Naive thymus-derived CD4-positive, alpha-beta T cell (primary cell): ENCODE measurements around the gene SS18L1. TPM values are rescaled to one million over a fixed set of nuclear protein-coding genes. Genes with fewer than 3 reads are reported as not detected.

Experiments used
- ATAC-seq: fragments of 150-1000 bp; cut with Tn5 transposase; 2 replicates; pipeline ENCODE4 v1.10.0; 2021; ENCODE audit warnings: mild to moderate bottlenecking, moderate library complexity
- CTCF ChIA-PET: fragments of 350-600 bp; sonication (Branson Sonifier 250); formaldehyde crosslinking; loops from one replicate; lab custom pipeline; 2021; ENCODE audit warnings: antibody characterized with exemption; lab: Charles Lee
- POLR2A ChIA-PET: fragments of 350-600 bp; sonication (Branson Sonifier 250); formaldehyde crosslinking; loops from one replicate; lab custom pipeline; 2021; ENCODE audit warnings: antibody characterized with exemption, inconsistent platforms; lab: Charles Lee
- DNase-seq, 9 donors: peaks; one replicate each; pipeline versions ENCODE4 v3.0.0 to v3.0.0-alpha.2; 2020 to 2022; ENCODE audit warnings: mixed read lengths in 1 of 9
- H3K27ac ChIP-seq: one replicate; pipeline ENCODE4 v1.7.0; 2013; ENCODE audit warnings: mild to moderate bottlenecking, low read depth, low read length, moderate library complexity
- H3K27me3 ChIP-seq, 2 donors: one replicate each; pipeline ENCODE4 v1.7.0; 2013; ENCODE audit warnings: low read length in 2 of 2, mild to moderate bottlenecking in 2 of 2, moderate library complexity in 2 of 2; ENCODE audit not compliant: control insufficient read depth in 2 of 2, insufficient read depth in 2 of 2
- H3K36me3 ChIP-seq, 3 experiments: 1 replicate in 2 of 3; 2 replicates in 1 of 3; pipeline ENCODE4 v1.7.0; 2013; ENCODE audit warnings: low read length in 3 of 3, mild to moderate bottlenecking in 3 of 3, moderate library complexity in 1 of 3; ENCODE audit not compliant: insufficient read depth in 3 of 3, control insufficient read depth in 2 of 3
- H3K4me1 ChIP-seq, 2 donors: one replicate each; pipeline ENCODE4 v1.7.0; 2013; ENCODE audit warnings: low read length in 2 of 2, mild to moderate bottlenecking in 2 of 2, moderate library complexity in 1 of 2; ENCODE audit not compliant: control insufficient read depth in 2 of 2, insufficient read depth in 2 of 2
- H3K4me3 ChIP-seq: 2 replicates; pipeline ENCODE4 v1.7.0; 2013; ENCODE audit warnings: mild to moderate bottlenecking, low read length
- H3K9me3 ChIP-seq, 3 experiments: 1 replicate in 2 of 3; 2 replicates in 1 of 3; pipeline ENCODE4 v1.7.0; 2013; ENCODE audit warnings: low read length in 3 of 3; ENCODE audit not compliant: control insufficient read depth in 2 of 3
- H3K27ac Mint-ChIP-seq, 9 donors: one replicate each; pipeline ENCODE4 v1.8.0; 2020 to 2022; ENCODE audit warnings: mixed read lengths in 9 of 9, mild to moderate bottlenecking in 8 of 9, moderate library complexity in 5 of 9, inconsistent platforms in 2 of 9
- H3K27me3 Mint-ChIP-seq, 5 donors: one replicate each; pipeline ENCODE4 v1.8.0; 2021 to 2022; ENCODE audit warnings: mixed read lengths in 5 of 5, mild to moderate bottlenecking in 1 of 5
- H3K36me3 Mint-ChIP-seq, 5 donors: one replicate each; pipeline ENCODE4 v1.8.0; 2020 to 2022; ENCODE audit warnings: mixed read lengths in 5 of 5, mild to moderate bottlenecking in 3 of 5, inconsistent platforms in 1 of 5
- H3K4me1 Mint-ChIP-seq, 7 donors: one replicate each; pipeline ENCODE4 v1.8.0; 2020 to 2022; ENCODE audit warnings: mixed read lengths in 7 of 7, mild to moderate bottlenecking in 3 of 7, inconsistent platforms in 1 of 7
- H3K4me3 Mint-ChIP-seq, 10 donors: one replicate each; pipeline ENCODE4 v1.8.0; 2020 to 2022; ENCODE audit warnings: mild to moderate bottlenecking in 10 of 10, mixed read lengths in 10 of 10, moderate library complexity in 6 of 10, inconsistent platforms in 2 of 10
- H3K9me3 Mint-ChIP-seq, 11 donors: one replicate each; pipeline ENCODE4 v1.8.0; 2020 to 2022; ENCODE audit warnings: mixed read lengths in 11 of 11, mild to moderate bottlenecking in 4 of 11, inconsistent platforms in 1 of 11, moderate library complexity in 1 of 11
- intact Hi-C, 2 donors: fragments of 100-400 bp; cut with micrococcal nuclease; formaldehyde crosslinking; loops; one replicate each; pipeline ENCODE4 v1.15.1; 2023
- polyA plus RNA-seq, 2 donors: library from polyadenylated mRNA; unstranded; fragments of 300-500 nt; fragmentation: Illumina TruSeq; gene quantifications; one replicate each; pipeline ENCODE4 v1.2.3, GENCODE V29; 2021
- total RNA-seq, 6 experiments: library from RNA in 5 of 6; stranded (reverse) in 5 of 6; gene quantifications; 1 replicate in 5 of 6; 2 replicates in 1 of 6; pipeline ENCODE4 v1.2.3 and lab custom pipeline; 2021 to 2026

The SS18L1 gene
- total and polyA plus RNA-seq, 7 experiments from 2014 or later, result 0.47 to 26.7 (median 22.4) TPM

DNA sequence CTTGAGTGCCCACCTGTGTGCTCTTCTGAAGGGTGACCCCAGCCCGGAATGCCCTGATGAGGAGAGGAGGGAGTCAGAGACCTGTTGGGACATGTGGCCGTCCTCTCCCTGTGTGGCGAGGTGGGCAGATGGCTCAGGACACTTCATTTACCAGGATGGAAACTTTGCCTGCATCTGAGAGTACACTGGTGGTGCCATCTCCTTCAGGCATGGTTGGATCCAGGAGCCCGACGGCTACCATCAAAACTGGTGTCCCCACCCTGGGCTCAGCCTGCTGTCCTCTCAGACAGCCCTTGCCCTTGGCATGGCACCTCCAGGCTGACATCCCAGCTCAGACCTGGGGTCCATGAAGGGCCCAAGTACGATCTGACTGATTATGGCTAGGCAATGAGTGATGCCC is 87.7 kb downstream of the SS18L1 start:
- ATAC-seq (no peak), DNase-seq (peak in 1 of 9 donors; percentile 3)
- H3K4me3 Mint-ChIP-seq, result no peak overlapping the region
- no peaks in the 10 kb centered on the region for H3K36me3 Mint-ChIP-seq
- Histone ChIP-seq H3K9me3 (no peaks in the 10 kb centered on the region), H3K36me3 (no peaks in the 10 kb centered on the region), H3K4me3 (no peak overlapping the region), H3K27me3 (no peaks in the 10 kb centered on the region), H3K27ac (no peak overlapping the region), H3K4me1 (no peaks in the 10 kb centered on the region)
- ChIA-PET POLR2A (no interaction called here), CTCF (interaction anchor here (0.6 kb wide), 1 partner anchor 872 kb away, joined by 3 read pairs; no protein-coding TSS in a partner anchor)
- H3K27ac Mint-ChIP-seq, result no peak overlapping the region
- peaks cover 0 to 2% (median 0%) of the 10 kb centered on the region in 11 donors for H3K9me3 Mint-ChIP-seq
- intact Hi-C loops, result no loop called here
- H3K27me3 Mint-ChIP-seq, result peaks cover 0 to 12% (median 4%) of the 10 kb centered on the region in 5 donors
- H3K4me1 Mint-ChIP-seq, result no peaks in the 10 kb centered on the region

Other genes with a start within 250 kb of the SS18L1 start
- gene TAF4, start 77.9 kb upstream of the SS18L1 start, total RNA-seq, result 10 to 100 TPM; 19.8 to 43.7 (median 23.7) TPM
- gene TAF4, start 77.9 kb upstream of the SS18L1 start, polyA plus RNA-seq, result 1 to 10 TPM in 1 of 2 donors, under 1 TPM in 1; 0.74 to 2.3 TPM
- 10 to 100 TPM; 39.5 to 61.5 (median 41.9) TPM for gene LSM14B, start 21.3 kb upstream of the SS18L1 start, total RNA-seq
- 1 to 10 TPM; 1.4 to 1.9 TPM for gene LSM14B, start 21.3 kb upstream of the SS18L1 start, polyA plus RNA-seq
- gene PSMA7, start 375 bp upstream of the SS18L1 start, total RNA-seq, result 100 to 1,000 TPM; 125 to 301 (median 165) TPM
- 100 to 1,000 TPM; 377 to 406 TPM for gene PSMA7, start 375 bp upstream of the SS18L1 start, polyA plus RNA-seq
- 10 to 100 TPM; 20.4 to 51.5 (median 41.8) TPM for gene MTG2, start 39.3 kb downstream of the SS18L1 start, total RNA-seq
- 10 to 100 TPM; 18.2 to 31.8 TPM for gene MTG2, start 39.3 kb downstream of the SS18L1 start, polyA plus RNA-seq
- not detected for gene HRH3, start 76.5 kb downstream of the SS18L1 start, total RNA-seq
- not detected for gene HRH3, start 76.5 kb downstream of the SS18L1 start, polyA plus RNA-seq
- 10 to 100 TPM; 37.6 to 80.8 (median 69.3) TPM for gene OSBPL2, start 94.8 kb downstream of the SS18L1 start, total RNA-seq
- 10 to 100 TPM; 14.6 to 23.4 TPM for gene OSBPL2, start 94.8 kb downstream of the SS18L1 start, polyA plus RNA-seq
- gene ADRM1, start 159.2 kb downstream of the SS18L1 start, total RNA-seq, result 100 to 1,000 TPM in 1 of 5 experiments, 10 to 100 TPM in 4; 51.3 to 117 (median 55.0) TPM
- 10 to 100 TPM; 73.7 to 99.9 TPM for gene ADRM1, start 159.2 kb downstream of the SS18L1 start, polyA plus RNA-seq
- gene LAMA5, start 223.5 kb downstream of the SS18L1 start, total RNA-seq, result 1 to 10 TPM in 1 of 5 experiments, under 1 TPM in 4; 0.05 to 1.3 (median 0.57) TPM
- not detected for gene LAMA5, start 223.5 kb downstream of the SS18L1 start, polyA plus RNA-seq
- gene RPS21, start 243.3 kb downstream of the SS18L1 start, total RNA-seq, result 1,000 to 10,000 TPM; 2,026 to 3,407 (median 3,308) TPM
- gene RPS21, start 243.3 kb downstream of the SS18L1 start, polyA plus RNA-seq, result 1,000 to 10,000 TPM; 3,163 to 3,458 TPM